Neural crest cell (in vitro differentiated cells): ENCODE measurements around the gene RBM39. TPM values are rescaled to one million over a fixed set of nuclear protein-coding genes. Genes with fewer than 3 reads are reported as not detected.

Experiments used
- DNase-seq: peaks from one replicate; pipeline ENCODE4 v3.0.0; 2021; ENCODE audit warnings: low read depth, mixed read lengths, low spot score
- H3K27ac Mint-ChIP-seq: one replicate; pipeline ENCODE4 v1.8.0; 2021; ENCODE audit warnings: mild to moderate bottlenecking, mixed read lengths; ENCODE audit not compliant: unreplicated experiment
- H3K27me3 Mint-ChIP-seq: 2 replicates; pipeline ENCODE4 v1.8.0; 2021; ENCODE audit warnings: low read depth, mild to moderate bottlenecking, mixed read lengths
- H3K36me3 Mint-ChIP-seq: 2 replicates; pipeline ENCODE4 v1.8.0; 2021; ENCODE audit warnings: low read depth, mild to moderate bottlenecking, mixed read lengths
- H3K4me1 Mint-ChIP-seq: 2 replicates; pipeline ENCODE4 v1.8.0; 2021; ENCODE audit warnings: mixed read lengths
- H3K4me3 Mint-ChIP-seq: one replicate; pipeline ENCODE4 v1.8.0; 2021; ENCODE audit warnings: mild to moderate bottlenecking, mixed read lengths
- H3K9me3 Mint-ChIP-seq: 2 replicates; pipeline ENCODE4 v1.8.0; 2021; ENCODE audit warnings: mixed read lengths
- CTCF ChIP-seq: fragments of 200-600 bp; sonication (generic); conservative IDR thresholded peaks from 2 replicates; pipeline ENCODE4 v1.5.0; 2021; ENCODE audit warnings: antibody characterized with exemption, mild to moderate bottlenecking
- total RNA-seq: library from RNA; stranded (reverse); gene quantifications from 2 replicates; pipeline ENCODE4 v1.2.1, GENCODE V29; 2021

The RBM39 gene
- total RNA-seq, 1 donor from 2014 or later: 333 TPM

- Mint-ChIP-seq H3K27me3 (peaks cover 12% of the 10 kb centered on the region), H3K27ac (no peak overlapping the region), H3K4me3 (peak overlapping the region; percentile 99), H3K4me1 (peaks cover 44% of the 10 kb centered on the region), H3K9me3 (no peaks in the 10 kb centered on the region), H3K36me3 (peaks cover 21% of the 10 kb centered on the region)
- no peak for TF ChIP-seq CTCF
- no peak for DNase-seq
Measured at GRCh38 chr20:35743693-35744491, 1.8 kb upstream of the RBM39 start.

GRCh38 chr20:35742741-35743523 lies 872 bp upstream of the RBM39 start:
- Mint-ChIP-seq H3K36me3 (peaks cover 27% of the 10 kb centered on the region), H3K4me1 (peaks cover 52% of the 10 kb centered on the region), H3K27me3 (peaks cover 14% of the 10 kb centered on the region), H3K9me3 (no peaks in the 10 kb centered on the region), H3K27ac (peak overlapping the region; percentile 99), H3K4me3 (peak overlapping the region; percentile 99)
- TF ChIP-seq CTCF: peak; percentile 7
- DNase-seq: no peak

DNA sequence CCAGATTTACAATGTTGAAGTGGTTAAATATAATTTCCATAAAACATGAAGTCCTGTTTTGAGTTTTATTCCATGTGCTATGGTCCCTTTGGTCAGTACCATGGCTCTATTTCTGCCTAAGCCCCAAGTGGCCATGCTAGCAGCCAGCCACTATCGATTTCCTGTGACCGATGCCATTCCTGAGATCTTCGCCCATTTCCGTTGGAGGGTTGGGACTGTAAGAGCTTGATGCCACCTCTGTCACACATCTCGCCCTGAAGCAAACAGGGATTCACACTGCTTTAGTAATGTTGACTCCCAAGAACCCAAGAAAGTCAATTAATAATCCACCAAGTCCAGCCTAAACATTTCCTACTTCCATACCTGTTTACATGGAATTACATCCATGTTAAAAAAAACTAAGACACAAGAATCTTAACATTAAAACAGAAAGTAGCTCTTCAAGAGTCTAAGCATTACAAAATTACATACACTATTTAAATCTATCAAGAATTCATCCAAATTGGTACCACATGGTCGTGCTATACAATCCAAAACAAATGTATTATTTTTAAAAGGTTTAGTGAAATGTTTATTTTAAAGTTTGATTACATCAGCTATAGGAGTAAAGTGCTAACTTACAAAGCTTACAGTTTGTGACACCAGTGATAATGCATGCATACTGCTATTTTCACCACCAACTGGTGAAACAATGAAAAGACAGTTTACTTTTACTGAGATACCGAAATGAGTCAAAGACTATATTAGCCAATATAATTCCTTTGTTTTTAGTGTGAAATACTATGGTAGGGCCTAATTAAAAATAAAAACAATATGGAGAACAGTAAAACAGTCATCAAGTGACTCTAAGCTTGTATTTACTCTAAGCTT lies 2.5 kb downstream of the RBM39 start:
- Mint-ChIP-seq H3K36me3 (peaks cover 27% of the 10 kb centered on the region), H3K27ac (peak overlapping the region; percentile 87), H3K4me3 (peak overlapping the region; percentile 99), H3K4me1 (peaks cover 62% of the 10 kb centered on the region), H3K27me3 (peaks cover 14% of the 10 kb centered on the region), H3K9me3 (no peaks in the 10 kb centered on the region)
- no peak for DNase-seq
- peak; percentile 44 for TF ChIP-seq CTCF

DNA sequence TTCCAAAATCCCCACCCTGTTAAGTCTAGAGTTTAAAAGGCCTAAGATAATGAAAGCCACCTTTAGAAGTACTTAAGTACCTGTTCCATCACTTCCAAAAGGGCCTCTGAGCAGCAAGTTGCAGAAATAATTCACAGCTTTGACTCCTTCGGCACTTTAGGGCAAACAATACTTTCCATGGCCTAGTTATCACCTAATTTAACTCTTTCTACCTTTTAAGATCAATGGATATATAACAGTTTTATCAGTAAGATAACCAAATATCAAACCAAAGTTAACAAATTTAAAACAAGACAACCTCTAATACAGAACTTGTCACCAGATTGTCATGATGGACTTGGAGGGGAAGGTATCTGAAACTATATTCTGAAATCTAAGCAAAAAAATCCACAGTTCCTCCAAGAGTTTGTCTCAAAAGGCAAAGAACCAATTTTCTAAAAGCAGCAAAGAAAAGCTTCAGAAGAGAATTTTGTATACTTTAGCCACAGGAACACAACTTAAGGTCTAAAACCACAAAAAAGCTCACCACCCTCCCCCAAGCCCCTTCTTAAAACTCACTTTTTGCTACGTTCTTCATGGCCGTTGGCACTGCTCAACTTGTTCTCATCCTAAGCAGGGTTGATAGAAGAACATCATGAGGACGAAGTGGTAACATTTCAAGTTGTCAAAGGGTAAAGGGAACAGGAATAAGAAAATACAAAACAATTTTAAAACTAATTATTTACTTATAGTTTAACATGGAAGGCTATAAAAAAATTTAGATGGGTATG lies 3.5 kb downstream of the RBM39 start:
- H3K27me3 Mint-ChIP-seq: peaks cover 17% of the 10 kb centered on the region
- H3K9me3 Mint-ChIP-seq: no peaks in the 10 kb centered on the region
- H3K27ac Mint-ChIP-seq: peak overlapping the region; percentile 37
- no peak for TF ChIP-seq CTCF
- peaks cover 60% of the 10 kb centered on the region for H3K4me1 Mint-ChIP-seq
- peaks cover 34% of the 10 kb centered on the region for H3K36me3 Mint-ChIP-seq
- DNase-seq: no peak
- H3K4me3 Mint-ChIP-seq: peak overlapping the region; percentile 72
